ENCODE data around the gene CTNND1. TPM values are rescaled to one million over a fixed set of nuclear protein-coding genes. Genes with fewer than 3 reads are reported as not detected.

Gene CTNND1
- total and polyA plus RNA-seq, 3 donors from 2014 or later = 134 to 227 (median 178) TPM

DNA sequence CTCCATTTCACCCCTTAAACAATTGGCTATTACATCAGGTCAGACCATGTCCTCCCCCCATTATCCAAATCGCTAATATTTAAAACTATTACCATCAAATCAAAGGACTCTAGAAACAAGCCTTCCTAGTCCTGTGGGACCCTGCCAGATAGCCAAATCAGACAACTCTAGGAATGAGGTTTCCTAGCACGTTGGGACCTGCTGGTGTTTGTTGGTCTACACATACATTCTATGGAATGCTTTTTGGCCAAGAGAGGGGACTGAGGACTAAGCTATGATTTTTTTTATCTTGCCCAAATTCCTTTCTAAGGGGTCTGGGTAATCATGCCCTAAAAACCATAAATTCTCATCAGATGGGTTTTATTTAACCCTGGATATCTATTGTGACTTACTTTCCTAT lies 34.4 kb upstream of the CTNND1 start:
- TF ChIP-seq CTCF (IDR thresholded peaks at IDR 0.05) (no peak), POLR2A (IDR thresholded peaks at IDR 0.05) (no peak)
- Histone ChIP-seq H3K4me3 (no peak overlapping the region), H3K36me3 (ENCODE audit: low read depth, missing control alignments) (no peaks in the 10 kb centered on the region), H3K9me3 (no peaks in the 10 kb centered on the region), H3K27ac (no peak overlapping the region), H3K27me3 (no peaks in the 10 kb centered on the region), H3K4me1 (no peaks in the 10 kb centered on the region)
- no peak for DNase-seq
- 50 to 69% methylated on average over 2 of the region's 2 CpGs for WGBS, 2 donors
- intact Hi-C loops (cut with DNase I; ENCODE audit: low total_unique reads) = no loop called here

DNA sequence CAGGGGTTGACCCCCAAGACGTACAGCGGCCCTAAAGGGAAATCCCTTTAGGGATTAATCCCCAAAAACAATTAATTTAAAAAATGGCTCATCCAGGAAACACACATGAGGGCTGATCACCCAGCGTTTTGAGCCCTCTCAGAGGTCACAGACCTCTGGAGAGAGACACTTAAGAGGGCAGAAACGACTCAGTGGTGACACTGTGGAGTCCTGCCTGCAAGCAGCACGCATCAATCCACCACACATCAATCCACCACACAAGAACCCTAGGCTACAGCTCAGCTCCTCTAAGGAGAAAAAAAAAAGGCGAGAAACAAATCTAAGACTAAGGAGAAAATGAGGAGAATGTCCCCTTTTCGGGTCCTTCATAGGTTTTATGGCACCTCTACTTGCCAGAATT lies 32.8 kb upstream of the CTNND1 start:
- DNase-seq = no peak
- Histone ChIP-seq H3K27ac (no peak overlapping the region), H3K27me3 (no peaks in the 10 kb centered on the region), H3K4me1 (no peaks in the 10 kb centered on the region), H3K9me3 (no peaks in the 10 kb centered on the region), H3K4me3 (no peak overlapping the region), H3K36me3 (ENCODE audit: low read depth, missing control alignments) (no peaks in the 10 kb centered on the region)
- TF ChIP-seq POLR2A (IDR thresholded peaks at IDR 0.05) (no peak), CTCF (IDR thresholded peaks at IDR 0.05) (no peak)
- WGBS, 2 donors = 65 to 68% methylated on average over 7 of the region's 7 CpGs
- intact Hi-C loops (cut with DNase I; ENCODE audit: low total_unique reads) = no loop called here

DNA sequence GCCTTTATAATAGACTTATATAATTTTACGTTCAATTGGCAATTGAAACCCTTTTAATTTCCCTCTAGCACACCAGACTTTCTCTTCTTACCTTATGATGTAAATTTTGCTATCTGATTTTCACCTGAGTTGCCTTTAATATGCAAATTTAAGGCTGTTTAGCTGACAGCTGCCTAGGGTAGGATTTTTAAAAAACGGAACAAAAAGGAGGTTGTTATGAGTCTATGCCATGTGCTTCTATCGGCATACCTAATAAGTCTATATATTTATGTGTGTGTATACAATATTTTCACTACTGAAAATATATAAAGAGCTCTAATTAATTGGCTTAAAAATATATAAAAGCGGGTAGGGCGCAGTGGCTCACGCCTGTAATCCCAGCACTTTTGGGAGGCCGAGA lies 32.1 kb upstream of the CTNND1 start:
- no peak for DNase-seq
- 90 to 91% methylated on average over 7 of the region's 7 CpGs for WGBS, 2 donors
- intact Hi-C loops (cut with DNase I; ENCODE audit: low total_unique reads) = no loop called here
- no peak for TF ChIP-seq CTCF (IDR thresholded peaks at IDR 0.05)
- TF ChIP-seq POLR2A (IDR thresholded peaks at IDR 0.05) = no peak
- H3K4me3 ChIP-seq = no peak overlapping the region
- no peaks in the 10 kb centered on the region for H3K4me1 ChIP-seq
- H3K27me3 ChIP-seq = no peaks in the 10 kb centered on the region
- H3K9me3 ChIP-seq = no peaks in the 10 kb centered on the region
- H3K27ac ChIP-seq = no peak overlapping the region
- no peaks in the 10 kb centered on the region for H3K36me3 ChIP-seq (ENCODE audit: low read depth, missing control alignments)

DNA sequence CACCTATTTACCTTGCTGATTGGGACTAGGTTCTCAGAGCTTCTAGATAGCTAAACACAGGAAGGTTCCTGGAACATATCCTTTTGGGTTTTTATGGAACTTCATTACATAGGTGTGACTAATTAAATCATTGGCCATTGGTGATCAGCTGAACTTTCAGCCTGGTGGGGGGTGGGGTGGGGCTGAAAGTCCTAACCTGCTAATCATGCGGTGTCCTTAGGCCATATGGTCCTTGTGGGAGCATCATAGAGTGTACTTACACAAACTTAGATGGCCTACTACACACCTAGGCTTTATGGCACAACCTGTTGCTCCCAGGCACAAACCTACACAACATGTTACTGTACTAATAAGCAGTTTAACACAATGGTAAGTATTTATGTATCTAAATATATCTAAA lies 28.9 kb upstream of the CTNND1 start:
- Histone ChIP-seq H3K9me3 (no peaks in the 10 kb centered on the region), H3K27ac (no peak overlapping the region), H3K4me1 (no peaks in the 10 kb centered on the region), H3K4me3 (no peak overlapping the region), H3K27me3 (no peaks in the 10 kb centered on the region), H3K36me3 (ENCODE audit: low read depth, missing control alignments) (no peaks in the 10 kb centered on the region)
- intact Hi-C loops (cut with DNase I; ENCODE audit: low total_unique reads) = no loop called here
- DNase-seq = no peak
- WGBS, 2 donors = 94 to 100% methylated on average over 1 of the region's 1 CpG
- no peak for TF ChIP-seq CTCF (IDR thresholded peaks at IDR 0.05)
- TF ChIP-seq POLR2A (IDR thresholded peaks at IDR 0.05) = no peak

GRCh38 chr11:57735619-57736298 lies 25.8 kb upstream of the CTNND1 start:
- intact Hi-C loops (cut with DNase I; ENCODE audit: low total_unique reads) = no loop called here
- WGBS, 2 donors = 72 to 79% methylated on average over 3 of the region's 3 CpGs
- no peak overlapping the region for H3K4me3 ChIP-seq
- H3K27ac ChIP-seq = no peak overlapping the region
- H3K36me3 ChIP-seq (ENCODE audit: low read depth, missing control alignments) = no peaks in the 10 kb centered on the region
- H3K9me3 ChIP-seq = no peaks in the 10 kb centered on the region
- DNase-seq = no peak
- H3K4me1 ChIP-seq = no peaks in the 10 kb centered on the region
- TF ChIP-seq POLR2A (IDR thresholded peaks at IDR 0.05) (no peak), CTCF (IDR thresholded peaks at IDR 0.05) (no peak)
- H3K27me3 ChIP-seq = no peaks in the 10 kb centered on the region

Data from testis (tissue), 3 donors.